Measurements from ENCODE around the gene SSBP4. TPM values are rescaled to one million over a fixed set of nuclear protein-coding genes. Genes with fewer than 3 reads are reported as not detected.

The SSBP4 gene
- total and polyA plus RNA-seq, 12 donors = 9.1 to 160 (median 73.7) TPM

DNA sequence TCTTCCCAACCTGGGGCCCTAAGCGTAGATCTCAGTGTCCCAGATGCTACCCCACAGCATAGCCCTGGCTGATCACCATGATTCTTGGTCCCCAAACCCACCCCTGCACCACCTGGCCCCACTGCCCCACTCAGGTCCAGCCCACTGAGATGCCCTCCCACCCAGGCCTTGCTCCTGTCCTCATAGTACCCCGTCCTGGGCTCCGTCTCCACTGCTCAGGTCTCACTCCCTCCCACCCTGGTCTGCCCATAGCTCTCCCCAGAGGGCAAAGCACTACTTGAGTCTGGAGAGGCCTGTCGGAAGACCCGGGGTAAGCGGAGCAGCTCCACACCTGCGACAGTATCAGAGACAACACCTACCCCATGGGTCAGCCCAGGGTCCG is 54.5 kb downstream of the SSBP4 start:
- intact Hi-C loops (cut with DNase I) = loop anchor here (5.0 to 10.0 kb wide), 2 partner anchors 104 to 381 kb away; no protein-coding TSS in a partner anchor
- Histone ChIP-seq H3K9me3 (replicated peaks in 1 of 3) (no peaks in the 10 kb centered on the region), H3K4me3 (no peak overlapping the region), H3K27me3 (no peaks in the 10 kb centered on the region), H3K4me1 (replicated peaks in 1 of 2) (peaks cover 17 to 45% of the 10 kb centered on the region in 2 donors), H3K36me3 (replicated peaks in 1 of 2) (peaks cover 0 to 9% of the 10 kb centered on the region in 2 donors), H3K27ac (peak overlapping the region in 3 of 5 donors; percentile 36 to 86 (median 78))
- DNase-seq = peak in 1 of 7 donors; percentile 23
- 80 to 95% (median 94%) methylated on average over 3 to 8 of the region's 8 CpGs for WGBS, 4 donors
- TF ChIP-seq, protein P1, sequence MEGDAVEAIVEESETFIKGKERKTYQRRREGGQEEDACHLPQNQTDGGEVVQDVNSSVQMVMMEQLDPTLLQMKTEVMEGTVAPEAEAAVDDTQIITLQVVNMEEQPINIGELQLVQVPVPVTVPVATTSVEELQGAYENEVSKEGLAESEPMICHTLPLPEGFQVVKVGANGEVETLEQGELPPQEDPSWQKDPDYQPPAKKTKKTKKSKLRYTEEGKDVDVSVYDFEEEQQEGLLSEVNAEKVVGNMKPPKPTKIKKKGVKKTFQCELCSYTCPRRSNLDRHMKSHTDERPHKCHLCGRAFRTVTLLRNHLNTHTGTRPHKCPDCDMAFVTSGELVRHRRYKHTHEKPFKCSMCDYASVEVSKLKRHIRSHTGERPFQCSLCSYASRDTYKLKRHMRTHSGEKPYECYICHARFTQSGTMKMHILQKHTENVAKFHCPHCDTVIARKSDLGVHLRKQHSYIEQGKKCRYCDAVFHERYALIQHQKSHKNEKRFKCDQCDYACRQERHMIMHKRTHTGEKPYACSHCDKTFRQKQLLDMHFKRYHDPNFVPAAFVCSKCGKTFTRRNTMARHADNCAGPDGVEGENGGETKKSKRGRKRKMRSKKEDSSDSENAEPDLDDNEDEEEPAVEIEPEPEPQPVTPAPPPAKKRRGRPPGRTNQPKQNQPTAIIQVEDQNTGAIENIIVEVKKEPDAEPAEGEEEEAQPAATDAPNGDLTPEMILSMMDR (IDR thresholded peaks at IDR 0.05) = no peak
- TF ChIP-seq POLR2A (IDR thresholded peaks at IDR 0.05) = no peak

DNA sequence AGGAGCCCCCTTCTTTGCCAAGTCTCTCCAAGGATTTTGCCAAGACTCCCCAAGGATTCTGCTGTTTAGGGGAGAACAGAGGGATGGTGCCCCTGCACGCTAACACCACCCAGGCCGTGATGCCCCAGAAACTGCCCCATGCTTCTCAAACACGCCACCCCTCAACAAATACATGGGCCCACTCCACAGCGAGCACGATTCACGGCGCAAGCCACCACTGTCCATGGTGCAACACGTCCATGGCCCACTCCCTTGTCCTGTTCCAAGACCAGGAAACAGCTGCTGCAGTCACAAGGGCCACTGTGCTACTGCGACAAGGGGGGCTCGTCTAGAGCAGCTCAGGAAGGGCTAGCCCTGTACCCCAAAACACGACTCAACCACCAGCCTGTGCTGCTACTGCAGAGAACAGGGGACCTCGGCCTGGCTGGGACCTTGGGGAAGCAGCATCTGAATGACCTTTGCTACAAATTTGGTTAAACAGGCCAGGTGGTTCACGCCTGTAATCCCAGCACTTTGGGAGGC is 55.2 kb downstream of the SSBP4 start:
- no peaks in the 10 kb centered on the region for H3K9me3 ChIP-seq (replicated peaks in 1 of 3)
- intact Hi-C loops (cut with DNase I) = loop anchor here (5.0 to 10.0 kb wide), 2 partner anchors 103 to 380 kb away; no protein-coding TSS in a partner anchor
- H3K36me3 ChIP-seq (replicated peaks in 1 of 2) = peaks cover 0 to 9% of the 10 kb centered on the region in 2 donors
- H3K27me3 ChIP-seq = no peaks in the 10 kb centered on the region
- WGBS, 4 donors = 80 to 94% (median 92%) methylated on average over 10 to 13 of the region's 13 CpGs
- no peak overlapping the region for H3K4me3 ChIP-seq
- DNase-seq = no peak
- no peak for TF ChIP-seq POLR2A (IDR thresholded peaks at IDR 0.05)
- TF ChIP-seq, protein P1 (IDR thresholded peaks at IDR 0.05) = no peak
- H3K4me1 ChIP-seq (replicated peaks in 1 of 2) = peaks cover 22 to 52% of the 10 kb centered on the region in 2 donors
- peak overlapping the region in 2 of 5 donors; percentile 78 to 86 for H3K27ac ChIP-seq

DNA sequence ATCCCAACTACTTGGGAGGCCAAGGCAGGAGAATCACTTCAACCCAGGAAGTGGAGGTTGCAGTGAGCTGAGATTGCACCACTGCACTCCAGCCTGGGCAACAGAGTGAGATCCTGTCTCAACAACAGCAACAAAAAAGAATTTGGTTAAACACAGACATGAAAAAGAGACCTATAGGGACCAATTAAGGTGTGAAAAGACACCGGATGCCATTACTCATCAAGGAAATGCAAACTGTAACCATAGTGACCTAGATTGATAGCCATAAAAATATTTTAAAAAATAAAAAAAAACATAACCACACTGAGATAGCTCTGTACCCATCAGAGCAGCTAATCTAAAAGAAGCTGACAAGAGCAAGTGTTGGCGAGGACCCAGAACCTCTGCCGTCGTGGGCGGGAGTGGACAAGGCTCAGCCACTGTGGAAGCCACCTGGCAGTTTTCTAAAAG is 55.8 kb downstream of the SSBP4 start:
- Histone ChIP-seq H3K4me1 (replicated peaks in 1 of 2) (peaks cover 28 to 53% of the 10 kb centered on the region in 2 donors), H3K36me3 (replicated peaks in 1 of 2) (peaks cover 0 to 9% of the 10 kb centered on the region in 2 donors), H3K4me3 (no peak overlapping the region), H3K9me3 (replicated peaks in 1 of 3) (no peaks in the 10 kb centered on the region), H3K27ac (peak overlapping the region in 1 of 5 donors; percentile 86), H3K27me3 (no peaks in the 10 kb centered on the region)
- TF ChIP-seq, protein P1 (IDR thresholded peaks at IDR 0.05) = no peak
- no peak for TF ChIP-seq POLR2A (IDR thresholded peaks at IDR 0.05)
- intact Hi-C loops (cut with DNase I) = loop anchor here in 1 of 2 donors (10.0 kb wide), 1 partner anchor 380 kb away; no protein-coding TSS in a partner anchor
- WGBS, 4 donors = 70 to 76% (median 75%) methylated on average over 5 of the region's 5 CpGs
- no peak for DNase-seq

DNA sequence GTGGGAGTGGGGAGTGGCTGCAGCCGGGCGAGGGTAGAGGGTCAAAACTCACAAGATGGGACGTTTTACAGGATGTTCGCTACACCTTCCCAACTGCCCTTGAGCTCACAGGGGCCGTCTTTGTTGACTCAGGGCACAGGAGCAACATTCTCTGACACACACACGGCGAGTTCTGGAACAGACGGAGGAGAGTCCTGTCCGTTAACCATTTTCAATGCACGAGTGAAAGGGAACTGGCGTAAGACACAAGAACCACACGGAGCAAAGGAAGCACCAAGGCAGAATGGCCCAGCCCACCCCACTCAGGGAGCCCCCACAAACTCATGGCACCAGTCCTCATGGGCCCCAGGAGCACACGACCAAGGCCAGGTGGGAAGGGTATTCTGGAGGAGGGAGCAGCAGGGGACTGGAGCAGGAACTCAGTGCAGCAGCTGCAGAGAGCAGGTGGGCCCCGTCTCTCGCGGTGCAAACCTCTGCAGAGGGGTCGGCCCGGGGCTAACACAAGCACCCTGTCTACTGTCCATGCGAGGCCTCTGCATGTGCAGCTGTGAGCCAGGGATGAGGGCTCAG is 56.6 kb downstream of the SSBP4 start:
- H3K4me1 ChIP-seq (replicated peaks in 1 of 2) = peaks cover 36 to 57% of the 10 kb centered on the region in 2 donors
- 73 to 81% (median 78%) methylated on average over 12 to 19 of the region's 19 CpGs for WGBS, 4 donors
- intact Hi-C loops (cut with DNase I) = loop anchor here in 1 of 2 donors (10.0 kb wide), 1 partner anchor 379 kb away; no protein-coding TSS in a partner anchor

More for the DNA sequence above, 56.6 kb downstream of the SSBP4 start:
- Histone ChIP-seq H3K9me3 (replicated peaks in 1 of 3) (no peaks in the 10 kb centered on the region), H3K36me3 (replicated peaks in 1 of 2) (peaks cover 0 to 9% of the 10 kb centered on the region in 2 donors), H3K27me3 (no peaks in the 10 kb centered on the region), H3K4me3 (no peak overlapping the region), H3K27ac (peak overlapping the region in 1 of 5 donors; percentile 39)
- no peak for DNase-seq
- no peak for TF ChIP-seq POLR2A (IDR thresholded peaks at IDR 0.05)
